ENCODE data around the gene CNN3. TPM values are rescaled to one million over a fixed set of nuclear protein-coding genes. Genes with fewer than 3 reads are reported as not detected.

Gene CNN3
- polyA plus RNA-seq, 2 of the 4 experiments (the other 2 are of a cell fraction), result 61.6 to 83.4 TPM

DNA sequence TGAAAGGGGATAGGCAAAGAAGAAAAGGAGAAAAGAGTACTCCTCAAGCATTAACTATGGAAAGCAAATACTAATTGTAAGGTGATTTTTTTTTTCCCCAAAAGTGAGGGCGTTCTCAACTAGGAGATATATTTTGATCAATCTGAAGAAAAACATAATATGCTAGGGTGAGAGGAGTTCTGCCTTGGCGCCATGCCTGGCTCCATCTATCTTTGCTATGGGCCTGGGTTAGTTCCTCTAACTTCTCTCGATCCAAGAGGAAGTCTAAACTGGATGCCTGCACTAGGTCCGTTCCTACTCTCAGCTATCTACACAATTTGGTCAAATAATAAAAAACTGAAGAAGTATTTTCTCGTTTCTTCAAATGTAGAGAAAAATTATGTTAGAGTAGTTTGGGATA lies 20.5 kb downstream of the CNN3 start:
- FAIRE-seq (no peak), ATAC-seq (no peak), DNase-seq (ENCODE audit: low read depth in 1 of 2, low spot score in 1 of 2) (no peak)
- TF ChIP-seq, protein P1, sequence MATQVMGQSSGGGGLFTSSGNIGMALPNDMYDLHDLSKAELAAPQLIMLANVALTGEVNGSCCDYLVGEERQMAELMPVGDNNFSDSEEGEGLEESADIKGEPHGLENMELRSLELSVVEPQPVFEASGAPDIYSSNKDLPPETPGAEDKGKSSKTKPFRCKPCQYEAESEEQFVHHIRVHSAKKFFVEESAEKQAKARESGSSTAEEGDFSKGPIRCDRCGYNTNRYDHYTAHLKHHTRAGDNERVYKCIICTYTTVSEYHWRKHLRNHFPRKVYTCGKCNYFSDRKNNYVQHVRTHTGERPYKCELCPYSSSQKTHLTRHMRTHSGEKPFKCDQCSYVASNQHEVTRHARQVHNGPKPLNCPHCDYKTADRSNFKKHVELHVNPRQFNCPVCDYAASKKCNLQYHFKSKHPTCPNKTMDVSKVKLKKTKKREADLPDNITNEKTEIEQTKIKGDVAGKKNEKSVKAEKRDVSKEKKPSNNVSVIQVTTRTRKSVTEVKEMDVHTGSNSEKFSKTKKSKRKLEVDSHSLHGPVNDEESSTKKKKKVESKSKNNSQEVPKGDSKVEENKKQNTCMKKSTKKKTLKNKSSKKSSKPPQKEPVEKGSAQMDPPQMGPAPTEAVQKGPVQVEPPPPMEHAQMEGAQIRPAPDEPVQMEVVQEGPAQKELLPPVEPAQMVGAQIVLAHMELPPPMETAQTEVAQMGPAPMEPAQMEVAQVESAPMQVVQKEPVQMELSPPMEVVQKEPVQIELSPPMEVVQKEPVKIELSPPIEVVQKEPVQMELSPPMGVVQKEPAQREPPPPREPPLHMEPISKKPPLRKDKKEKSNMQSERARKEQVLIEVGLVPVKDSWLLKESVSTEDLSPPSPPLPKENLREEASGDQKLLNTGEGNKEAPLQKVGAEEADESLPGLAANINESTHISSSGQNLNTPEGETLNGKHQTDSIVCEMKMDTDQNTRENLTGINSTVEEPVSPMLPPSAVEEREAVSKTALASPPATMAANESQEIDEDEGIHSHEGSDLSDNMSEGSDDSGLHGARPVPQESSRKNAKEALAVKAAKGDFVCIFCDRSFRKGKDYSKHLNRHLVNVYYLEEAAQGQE (IDR thresholded peaks at IDR 0.05), result no peak
- WGBS (ENCODE audit: missing lambda C conversion rate), result 97% methylated on average over 5 of the region's 5 CpGs
- ChIA-PET CTCF (interaction anchor here (5.0 kb wide), 1 partner anchor 51 kb away, joined by 23 read pairs; no protein-coding TSS in a partner anchor), POLR2A (no interaction called here)
- H3K4me2 ChIP-seq, result no peak overlapping the region
- peaks cover 8% of the 10 kb centered on the region; the same call in 2 of the 3 replicates for H3K4me1 ChIP-seq
- no peaks in the 10 kb centered on the region for H3K9me3 ChIP-seq
- H3K27ac ChIP-seq, result no peak overlapping the region
- H3K4me3 ChIP-seq, result no peak overlapping the region

DNA sequence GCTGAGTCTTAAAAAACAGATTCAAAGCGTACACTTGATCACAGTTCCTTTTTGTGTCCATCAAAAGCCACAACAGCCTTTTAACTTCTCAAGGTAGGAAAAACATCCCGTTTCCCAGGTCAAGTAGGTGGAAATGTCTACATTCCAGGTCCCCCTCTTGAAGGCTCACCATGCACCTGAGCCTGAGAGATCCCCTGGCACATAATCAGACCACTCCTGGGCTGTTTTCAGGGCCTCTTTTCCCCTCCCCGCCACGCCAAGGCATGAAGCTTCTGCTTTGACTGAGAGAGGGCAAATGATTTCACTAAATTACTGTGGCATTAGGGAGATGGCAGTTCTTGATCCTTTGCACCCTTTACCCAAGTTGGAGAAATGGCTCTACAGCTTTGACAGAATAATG lies 21.7 kb downstream of the CNN3 start:
- TF ChIP-seq HDAC2 (IDR thresholded peaks at IDR 0.05) (no peak), EP300 (IDR thresholded peaks at IDR 0.05) (no peak), EHMT2 (IDR thresholded peaks at IDR 0.05; ENCODE audit: low read depth) (no peak), CHD4 (IDR thresholded peaks at IDR 0.05; ENCODE audit: borderline replicate concordance) (no peak), POLR2A (IDR thresholded peaks at IDR 0.05; ENCODE audit: low read length) (no peak), MAZ (IDR thresholded peaks at IDR 0.05; ENCODE audit: borderline replicate concordance, low read depth, low read length) (no peak), RARB (CRISPR knock-in tag; IDR thresholded peaks at IDR 0.05) (no peak), KDM5A (IDR thresholded peaks at IDR 0.05) (no peak), RNF2 (IDR thresholded peaks at IDR 0.05; ENCODE audit: borderline replicate concordance, low read depth) (no peak), ZNF302 (CRISPR knock-in tag; IDR thresholded peaks at IDR 0.05) (no peak), JUN (IDR thresholded peaks at IDR 0.05) (no peak), CBX2 (IDR thresholded peaks at IDR 0.05; ENCODE audit: borderline replicate concordance, low read depth) (no peak), MAFK (IDR thresholded peaks at IDR 0.05; ENCODE audit: partially characterized antibody) (no peak)
- TF ChIP-seq, protein P2, sequence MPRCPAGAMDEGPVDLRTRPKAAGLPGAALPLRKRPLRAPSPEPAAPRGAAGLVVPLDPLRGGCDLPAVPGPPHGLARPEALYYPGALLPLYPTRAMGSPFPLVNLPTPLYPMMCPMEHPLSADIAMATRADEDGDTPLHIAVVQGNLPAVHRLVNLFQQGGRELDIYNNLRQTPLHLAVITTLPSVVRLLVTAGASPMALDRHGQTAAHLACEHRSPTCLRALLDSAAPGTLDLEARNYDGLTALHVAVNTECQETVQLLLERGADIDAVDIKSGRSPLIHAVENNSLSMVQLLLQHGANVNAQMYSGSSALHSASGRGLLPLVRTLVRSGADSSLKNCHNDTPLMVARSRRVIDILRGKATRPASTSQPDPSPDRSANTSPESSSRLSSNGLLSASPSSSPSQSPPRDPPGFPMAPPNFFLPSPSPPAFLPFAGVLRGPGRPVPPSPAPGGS (IDR thresholded peaks at IDR 0.05), result no peak
- TF ChIP-seq, protein P1 (IDR thresholded peaks at IDR 0.05), result no peak
- TF ChIP-seq, protein P3, sequence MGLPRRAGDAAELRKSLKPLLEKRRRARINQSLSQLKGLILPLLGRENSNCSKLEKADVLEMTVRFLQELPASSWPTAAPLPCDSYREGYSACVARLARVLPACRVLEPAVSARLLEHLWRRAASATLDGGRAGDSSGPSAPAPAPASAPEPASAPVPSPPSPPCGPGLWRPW (IDR thresholded peaks at IDR 0.05), result no peak
- TF ChIP-seq, protein P4, sequence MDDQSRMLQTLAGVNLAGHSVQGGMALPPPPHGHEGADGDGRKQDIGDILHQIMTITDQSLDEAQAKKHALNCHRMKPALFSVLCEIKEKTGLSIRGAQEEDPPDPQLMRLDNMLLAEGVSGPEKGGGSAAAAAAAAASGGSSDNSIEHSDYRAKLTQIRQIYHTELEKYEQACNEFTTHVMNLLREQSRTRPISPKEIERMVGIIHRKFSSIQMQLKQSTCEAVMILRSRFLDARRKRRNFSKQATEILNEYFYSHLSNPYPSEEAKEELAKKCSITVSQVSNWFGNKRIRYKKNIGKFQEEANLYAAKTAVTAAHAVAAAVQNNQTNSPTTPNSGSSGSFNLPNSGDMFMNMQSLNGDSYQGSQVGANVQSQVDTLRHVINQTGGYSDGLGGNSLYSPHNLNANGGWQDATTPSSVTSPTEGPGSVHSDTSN (IDR thresholded peaks at IDR 0.05), result no peak
- TF ChIP-seq, protein P5, sequence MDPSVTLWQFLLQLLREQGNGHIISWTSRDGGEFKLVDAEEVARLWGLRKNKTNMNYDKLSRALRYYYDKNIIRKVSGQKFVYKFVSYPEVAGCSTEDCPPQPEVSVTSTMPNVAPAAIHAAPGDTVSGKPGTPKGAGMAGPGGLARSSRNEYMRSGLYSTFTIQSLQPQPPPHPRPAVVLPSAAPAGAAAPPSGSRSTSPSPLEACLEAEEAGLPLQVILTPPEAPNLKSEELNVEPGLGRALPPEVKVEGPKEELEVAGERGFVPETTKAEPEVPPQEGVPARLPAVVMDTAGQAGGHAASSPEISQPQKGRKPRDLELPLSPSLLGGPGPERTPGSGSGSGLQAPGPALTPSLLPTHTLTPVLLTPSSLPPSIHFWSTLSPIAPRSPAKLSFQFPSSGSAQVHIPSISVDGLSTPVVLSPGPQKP (IDR thresholded peaks at IDR 0.05; ENCODE audit: low read depth, low read length), result no peak
- no peak for FAIRE-seq
- no peak for DNase-seq (ENCODE audit: low read depth in 1 of 2, low spot score in 1 of 2)
- ChIA-PET POLR2A (no interaction called here), CTCF (interaction anchor here (1.0 to 5.0 kb wide), 3 partner anchors 10 to 50 kb away, joined by 3 to 23 read pairs (median 4); no protein-coding TSS in a partner anchor)
- no peak overlapping the region for H3K4me2 ChIP-seq
- H3K27ac ChIP-seq, result no peak overlapping the region
- peaks cover 8% of the 10 kb centered on the region; the same call in 2 of the 3 replicates for H3K4me1 ChIP-seq
- no peaks in the 10 kb centered on the region for H3K9me3 ChIP-seq
- WGBS (ENCODE audit: missing lambda C conversion rate), result 95% methylated on average over 4 of the region's 4 CpGs
- ATAC-seq, result no peak
- H3K4me3 ChIP-seq, result no peak overlapping the region

Measured in A549 (cell line).